Cortex of kidney (tissue), 1 donor: ENCODE measurements around the gene MGAT5B.

ENCODE experiments used
- DNase-seq: peaks from one replicate; lab custom pipeline; 2025; lab: John Stamatoyannopoulos, UW

The MGAT5B gene

DNA sequence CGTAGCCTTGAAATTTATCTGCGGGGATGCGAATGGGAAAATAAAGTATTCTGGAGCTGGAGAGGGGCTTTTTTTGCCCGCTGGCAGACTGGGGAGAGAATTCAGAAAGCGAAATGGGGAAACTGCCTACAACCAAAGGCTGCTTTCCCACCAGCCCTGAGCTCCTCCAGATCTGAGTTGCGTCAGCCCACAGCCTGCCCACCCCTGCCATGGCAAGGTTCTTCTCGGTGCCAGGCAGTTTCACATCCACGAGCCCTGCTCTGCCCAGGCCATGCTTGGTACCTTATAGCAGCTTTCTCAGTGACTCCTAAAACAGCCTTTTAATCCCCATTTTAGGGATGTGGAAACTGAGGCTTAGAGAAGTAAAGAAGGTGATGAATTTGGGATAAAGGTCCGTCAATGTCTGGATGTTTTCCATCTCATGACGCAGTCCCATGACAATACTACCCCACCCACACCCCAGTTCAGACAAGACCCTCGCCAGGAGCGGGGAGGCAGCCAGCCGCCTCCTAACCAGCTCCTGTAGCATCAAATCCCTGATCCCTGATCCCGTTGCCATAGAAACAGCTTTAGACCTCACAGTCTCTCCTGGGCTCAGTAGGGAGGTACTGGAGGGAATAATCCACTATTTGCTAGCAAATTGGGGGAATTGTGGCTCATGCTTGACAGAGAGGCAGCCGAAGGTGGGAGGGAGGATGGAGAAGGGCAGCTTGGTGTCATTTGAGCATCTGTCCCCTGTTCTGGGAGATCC, 113.5 kb downstream of the MGAT5B start:
- DNase-seq = no peak

DNA sequence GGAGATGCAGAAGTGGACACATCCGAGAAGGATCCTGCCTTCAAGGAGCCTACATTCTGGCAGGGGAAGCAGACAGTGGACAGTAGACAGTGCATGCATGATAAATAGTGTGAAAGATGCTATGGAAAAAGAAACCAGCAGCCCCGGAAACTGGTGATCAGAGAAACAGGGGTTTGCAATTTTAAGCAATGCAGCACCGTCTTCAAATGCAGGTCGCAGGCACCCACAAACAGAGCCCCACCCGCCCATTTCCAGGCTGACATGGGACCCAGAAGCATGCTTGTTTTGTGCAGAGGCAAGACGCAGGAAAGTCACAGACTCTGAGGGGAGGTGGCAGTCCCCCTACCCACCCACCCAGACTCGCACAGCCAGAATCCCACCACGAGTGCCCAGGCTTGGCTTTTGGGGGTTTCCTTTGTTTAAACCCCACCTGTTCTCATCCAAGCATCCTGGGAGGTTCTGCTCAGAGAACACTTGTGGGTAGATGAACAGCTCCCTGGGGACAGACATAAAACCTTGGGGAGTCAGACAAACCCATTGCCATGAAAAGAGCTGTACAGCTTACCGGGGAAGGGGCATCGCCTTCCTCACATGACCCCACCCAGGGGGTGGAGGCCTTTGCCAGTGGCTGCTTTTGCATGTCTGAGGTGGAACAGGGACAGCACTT, 114.3 kb downstream of the MGAT5B start:
- no peak for DNase-seq

DNA sequence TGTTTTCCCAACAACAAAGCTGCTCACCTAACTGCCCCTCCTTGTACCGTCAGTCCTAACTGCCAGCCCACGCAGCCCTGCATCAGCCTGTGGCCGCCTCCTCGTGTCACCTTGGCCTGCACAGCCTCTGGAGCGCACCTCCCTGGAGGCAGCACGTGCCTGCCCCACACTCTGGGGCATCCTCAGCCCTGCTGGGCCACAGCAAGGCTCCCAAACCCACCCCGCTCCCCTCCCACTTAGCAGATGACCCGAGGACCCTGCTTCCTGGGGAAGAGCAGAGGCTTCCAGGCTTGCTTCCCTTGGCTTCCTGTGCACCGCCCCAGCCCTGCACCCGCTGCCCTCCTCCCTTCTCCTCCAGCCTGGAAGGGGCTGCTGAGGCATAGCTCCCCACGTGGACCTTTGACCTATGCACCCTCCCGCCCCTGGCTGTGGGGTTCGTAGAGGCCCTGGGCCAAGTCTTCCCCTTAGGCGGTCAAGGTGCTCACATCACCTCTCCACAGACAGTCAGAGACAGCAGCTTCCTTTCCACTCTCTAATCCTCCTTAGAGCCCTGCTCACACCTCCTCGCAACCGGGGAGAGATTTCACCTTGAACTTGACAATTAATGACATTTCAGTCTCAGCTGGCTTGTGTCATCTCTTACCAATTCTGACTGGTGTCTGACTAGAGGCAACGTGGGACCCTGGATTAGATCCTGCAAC, 115.0 kb downstream of the MGAT5B start:
- DNase-seq = no peak

DNA sequence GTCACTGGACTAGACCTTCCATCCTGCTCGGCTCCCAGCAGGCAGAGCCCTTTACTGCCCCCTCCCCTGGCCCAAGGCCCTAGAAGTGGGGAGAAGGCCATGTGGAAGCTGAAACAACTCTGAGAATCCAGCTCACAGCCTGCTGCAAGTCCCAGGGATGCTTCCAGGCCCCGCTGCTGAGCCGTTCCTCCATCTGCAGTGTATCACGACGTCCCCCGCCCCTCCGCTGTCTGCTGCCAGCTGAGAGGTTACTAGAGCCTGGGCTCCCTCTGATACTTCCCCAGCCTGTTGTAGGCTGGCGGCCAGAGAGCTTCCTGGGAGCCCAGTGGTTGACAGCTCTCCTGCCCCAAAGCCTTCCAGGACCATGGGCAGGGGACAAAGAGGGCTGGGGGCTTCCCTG, 118.2 kb downstream of the MGAT5B start:
- DNase-seq = no peak

DNA sequence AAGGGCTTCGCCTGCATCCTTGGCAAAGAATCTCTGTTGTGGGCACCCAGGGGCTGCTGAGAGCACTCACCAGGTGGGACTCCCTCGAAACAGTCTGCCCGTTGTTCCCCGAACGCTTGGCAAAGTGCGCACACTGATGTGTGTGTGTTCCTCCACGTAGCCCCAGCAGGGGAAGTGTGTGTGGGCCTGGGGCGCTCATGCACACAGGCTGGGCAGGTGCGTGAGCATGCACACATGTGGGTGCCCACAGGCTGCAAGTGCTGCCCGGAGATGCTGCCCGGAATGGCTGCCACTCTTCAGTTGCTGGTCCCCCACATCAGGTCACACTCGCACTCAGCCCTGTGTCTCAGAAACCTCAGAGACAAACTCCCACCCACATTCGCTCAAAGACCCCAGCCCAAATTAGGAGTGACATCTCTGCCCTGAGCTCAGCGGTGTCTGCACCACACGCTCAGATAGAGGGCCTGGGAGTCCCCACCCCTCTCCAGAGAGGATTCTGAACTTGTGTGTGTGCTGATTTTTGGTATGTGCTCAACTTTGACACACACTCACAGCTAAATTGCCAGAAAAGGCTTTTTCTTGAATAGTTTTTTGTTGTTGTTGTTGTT, 119.4 kb downstream of the MGAT5B start:
- no peak for DNase-seq

DNA sequence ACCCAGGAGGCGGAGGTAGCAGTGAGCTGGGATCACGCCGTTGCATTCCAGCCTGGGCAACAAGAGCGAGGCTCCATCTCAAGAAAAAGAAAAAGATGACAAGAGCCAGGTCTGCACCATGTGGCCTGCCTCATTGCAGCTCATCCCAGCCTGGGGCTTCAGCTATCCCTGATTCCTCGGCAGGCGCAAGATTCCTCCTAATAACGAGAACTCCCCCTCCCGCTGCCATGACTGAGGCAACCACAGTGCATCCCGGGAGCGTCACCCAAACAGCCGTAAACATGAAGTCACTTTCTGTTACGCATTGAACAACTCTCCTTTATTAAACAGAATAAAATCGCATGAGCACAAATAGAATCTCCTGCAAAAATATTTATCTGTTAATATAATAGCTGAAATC, 120.6 kb downstream of the MGAT5B start:
- DNase-seq = no peak

DNA sequence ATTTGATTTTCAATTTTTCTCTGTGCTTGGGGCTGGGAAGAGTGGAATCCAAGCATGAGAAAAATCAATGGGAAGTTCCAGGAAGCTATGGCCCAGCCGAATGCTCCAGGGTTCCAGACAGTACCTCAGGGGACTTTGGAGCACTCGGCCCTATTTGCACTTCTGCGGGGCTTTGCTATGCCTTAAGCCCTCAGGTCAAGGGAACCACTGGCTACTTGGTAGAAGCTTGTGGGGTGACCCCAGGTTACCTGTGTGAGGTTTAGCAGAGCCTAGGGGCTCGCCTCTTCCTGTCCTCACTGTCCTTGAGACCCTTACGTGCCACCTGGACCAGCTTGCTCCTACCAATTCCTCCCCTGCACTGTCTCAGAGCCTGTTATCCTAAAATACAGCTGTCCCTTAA, 121.3 kb downstream of the MGAT5B start:
- no peak for DNase-seq

DNA sequence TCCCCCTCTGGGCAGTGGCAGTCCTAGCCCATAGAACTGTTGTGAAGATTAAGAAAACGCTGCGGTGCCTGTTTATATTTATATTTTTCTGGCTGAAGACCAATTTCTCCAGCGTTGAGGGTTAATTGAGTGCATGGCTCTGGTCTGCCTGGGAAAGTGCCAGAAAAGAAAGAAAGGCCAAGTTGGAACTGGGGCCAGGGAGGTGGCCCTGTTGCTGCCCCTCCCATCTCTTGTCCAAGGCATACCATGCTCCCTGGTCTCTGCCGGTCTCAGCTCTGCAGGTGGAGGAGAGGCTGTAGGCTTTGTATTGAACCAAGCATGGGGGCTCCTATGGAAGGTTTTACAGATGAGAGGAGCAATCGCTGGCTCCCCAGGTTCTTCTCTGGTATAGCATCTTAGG, 124.7 kb downstream of the MGAT5B start:
- DNase-seq = no peak

DNA sequence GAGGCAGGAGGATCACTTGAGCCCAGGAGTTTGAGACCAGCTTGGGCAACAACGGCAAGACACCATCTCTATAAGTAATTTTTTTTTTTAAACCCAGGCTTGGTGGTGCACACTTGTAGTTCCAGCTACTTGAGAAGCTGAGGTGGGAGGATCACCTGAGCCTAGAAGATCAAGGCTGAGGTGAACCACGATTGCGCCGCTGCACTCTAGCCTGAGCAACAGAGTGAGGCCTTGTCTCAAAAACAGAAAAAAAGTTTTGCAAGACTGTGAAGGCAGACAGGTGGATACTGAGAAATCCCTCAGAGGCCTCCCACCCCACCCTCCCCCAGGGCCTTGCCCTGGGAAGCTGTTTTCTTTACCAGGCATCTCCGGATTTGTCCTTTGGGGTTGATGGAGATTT, 125.4 kb downstream of the MGAT5B start:
- no peak for DNase-seq

DNA sequence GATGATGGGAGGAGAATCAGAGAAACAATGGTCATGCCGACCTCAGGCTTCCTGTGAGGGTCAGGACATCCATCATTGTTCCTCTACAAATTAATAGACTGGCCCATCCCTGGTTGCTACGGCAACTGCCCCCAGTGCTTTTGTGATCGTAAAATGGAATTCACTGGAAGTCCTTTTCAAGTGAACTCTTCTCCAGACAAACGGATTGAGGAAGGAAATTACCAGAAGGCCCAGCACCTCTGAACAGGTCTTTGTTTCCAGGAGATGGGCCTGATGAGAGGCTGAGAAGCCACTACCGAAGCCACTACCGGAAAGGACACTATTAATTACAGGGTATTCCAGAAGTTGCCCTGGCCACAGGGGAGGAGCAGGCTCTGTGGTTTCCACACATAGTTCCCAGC, 126.0 kb downstream of the MGAT5B start:
- no peak for DNase-seq

DNA sequence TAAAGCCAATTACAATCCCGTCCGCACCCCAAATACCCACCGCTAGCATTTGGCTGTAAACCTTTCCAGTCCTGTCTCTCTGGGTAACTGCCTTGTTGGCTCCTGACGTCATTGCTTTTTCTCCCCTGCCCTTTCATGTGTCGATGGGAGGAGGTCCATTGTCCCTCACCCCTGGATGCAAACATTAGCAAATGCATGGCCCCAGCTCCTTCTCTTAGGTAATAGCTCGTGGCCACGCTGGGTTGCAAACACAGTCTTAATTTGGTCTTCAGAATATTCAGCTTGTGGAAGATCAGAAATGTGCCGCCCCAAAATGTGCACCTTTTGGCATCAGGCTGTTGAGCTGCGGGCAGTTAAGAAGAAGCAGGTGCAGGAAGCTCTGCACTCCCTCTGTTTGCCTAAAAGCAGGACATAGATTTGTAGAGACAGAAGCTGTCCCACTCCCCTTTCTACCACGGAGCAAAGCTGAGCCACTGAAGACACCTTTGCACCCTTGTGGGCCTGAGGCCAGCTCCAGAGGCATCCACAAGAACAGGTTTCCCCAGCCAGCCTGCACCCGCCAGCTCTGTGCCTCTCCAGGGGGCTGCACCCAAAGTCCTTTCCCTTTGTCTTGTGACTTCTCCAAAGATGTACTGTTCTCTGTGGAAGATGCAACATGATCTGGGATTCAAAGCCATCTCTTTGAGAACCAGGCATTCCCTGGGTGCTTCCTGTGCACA, 127.3 kb downstream of the MGAT5B start:
- no peak for DNase-seq

DNA sequence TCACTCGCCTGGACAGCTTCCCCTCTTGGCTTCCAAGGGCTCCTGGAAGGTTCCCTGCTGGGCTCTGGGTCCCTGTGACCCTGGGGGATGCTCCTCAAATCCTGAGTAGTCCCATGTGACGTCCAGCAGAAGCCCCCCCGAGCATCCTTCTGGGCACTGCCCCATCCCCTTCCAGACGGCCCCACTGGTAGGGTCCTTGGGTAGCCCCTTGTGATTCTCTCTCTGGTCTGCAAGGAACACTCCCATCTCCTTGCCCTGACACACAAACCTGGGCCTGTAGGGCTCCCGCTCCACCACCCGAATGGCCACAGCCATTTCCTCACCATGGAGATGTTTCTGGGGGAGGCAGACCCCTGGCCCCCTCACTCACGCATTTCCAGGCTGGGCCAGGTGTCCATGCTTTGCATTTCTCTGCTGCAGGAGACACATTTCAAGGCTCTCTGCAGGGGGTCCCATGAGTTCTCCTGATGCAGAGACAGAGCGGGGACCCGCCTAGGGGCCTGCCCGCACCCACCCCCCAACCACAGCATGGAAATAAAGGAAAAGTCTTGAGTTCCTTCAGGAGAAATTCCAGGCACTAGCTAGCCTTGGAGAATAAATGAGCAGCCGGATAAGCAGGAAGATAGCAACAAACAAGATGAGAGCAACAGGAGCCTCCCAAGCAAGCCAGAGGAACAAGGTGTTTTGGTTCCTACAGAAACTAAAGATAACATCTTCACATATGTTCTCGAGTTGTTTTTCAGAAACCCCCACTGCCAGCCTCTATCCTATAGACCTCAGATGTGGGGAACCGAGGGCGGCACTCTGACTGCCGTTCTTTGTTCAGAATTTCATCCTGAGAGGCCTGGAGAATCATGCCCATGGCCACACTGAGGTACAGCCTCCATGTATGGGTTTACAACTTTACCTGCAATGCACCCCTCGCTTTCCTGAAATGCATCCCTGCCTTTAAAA, 128.8 kb downstream of the MGAT5B start:
- DNase-seq = no peak

DNA sequence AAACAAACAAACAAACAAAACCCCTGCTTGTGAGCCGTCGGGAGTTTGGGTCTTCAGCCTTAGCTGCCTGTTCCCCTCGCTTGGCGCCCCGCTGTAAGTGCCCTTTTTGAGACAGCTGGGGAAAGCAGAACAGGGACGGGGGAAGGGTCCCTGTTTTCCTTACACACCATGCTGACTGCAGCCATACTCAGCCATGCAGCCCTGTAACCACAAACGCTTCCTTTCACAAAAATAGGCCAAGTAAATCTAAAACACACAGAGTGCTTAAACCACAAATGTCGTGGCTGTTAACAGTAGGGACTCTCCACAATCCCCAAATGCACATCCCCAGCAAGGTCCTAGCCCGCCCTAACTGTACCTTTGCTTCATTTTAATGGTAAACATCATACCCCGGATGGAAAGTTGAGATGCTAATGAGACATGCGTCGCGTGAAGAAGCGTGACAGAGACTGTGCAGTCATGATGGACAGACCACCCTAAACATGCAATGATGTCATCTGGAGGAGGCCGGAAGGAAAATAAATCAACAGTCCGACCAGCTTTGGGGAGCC, 129.9 kb downstream of the MGAT5B start:
- no peak for DNase-seq

DNA sequence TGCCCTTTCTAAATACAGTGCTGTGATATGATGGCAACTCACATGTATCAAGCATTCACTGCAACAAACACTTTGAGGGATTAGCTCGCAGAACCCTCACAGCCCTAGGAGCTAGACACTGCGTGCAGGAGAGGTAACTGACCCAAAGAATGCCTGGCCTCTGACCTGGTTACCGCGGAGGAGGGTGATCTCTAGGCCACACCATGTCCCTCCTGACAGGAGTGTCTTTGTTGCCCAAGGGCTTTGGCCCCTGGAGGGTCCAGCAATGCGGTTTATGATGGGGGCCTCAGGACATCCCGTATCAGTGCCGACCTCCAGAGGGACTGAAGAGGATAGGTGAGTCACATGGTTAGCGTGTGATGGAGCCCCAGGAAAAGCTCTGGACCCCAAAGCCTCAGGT, 130.6 kb downstream of the MGAT5B start:
- DNase-seq = no peak
